HepG2 (cell line): ENCODE measurements around the gene CRKL. TPM values are rescaled to one million over a fixed set of nuclear protein-coding genes. Genes with fewer than 3 reads are reported as not detected.
A peak's percentile ranks its signal among the peaks of the same experiment; 100 is the strongest.

ENCODE experiments used
- HDAC1 ChIP-seq: sonication (generic); formaldehyde crosslinking; IDR thresholded peaks from 2 replicates; pipeline ENCODE4 v1.5.1; 2020; ENCODE audit warnings: mild to moderate bottlenecking, missing genetic modification reagents
- KAT2B ChIP-seq: fragments of 150-350 bp; IDR thresholded peaks from 2 replicates; pipeline ENCODE4 v1.6.1; 2014; ENCODE audit warnings: low read depth, low read length, borderline replicate concordance
- KAT8 ChIP-seq: IDR thresholded peaks from 2 replicates; pipeline ENCODE4 v1.6.1; 2016; ENCODE audit warnings: missing genetic modification reagents, missing compliant biosample characterization
- RAD51 ChIP-seq: fragments of 450-650 bp; IDR thresholded peaks from 2 replicates; pipeline ENCODE4 v1.6.1; 2016; ENCODE audit warnings: borderline replicate concordance
- TBP ChIP-seq: sonication (generic); formaldehyde crosslinking; IDR thresholded peaks from 2 replicates; pipeline ENCODE4 v1.5.0; 2020; ENCODE audit warnings: missing genetic modification reagents
- ZFP82 ChIP-seq: sonication (generic); formaldehyde crosslinking; IDR thresholded peaks from 2 replicates; pipeline ENCODE4 v1.5.1; 2020; ENCODE audit warnings: mild to moderate bottlenecking, missing genetic modification reagents, borderline replicate concordance
- ZKSCAN8 ChIP-seq: IDR thresholded peaks from 2 replicates; pipeline ENCODE4 v1.6.1; 2016; ENCODE audit warnings: borderline replicate concordance, missing genetic modification reagents, missing compliant biosample characterization
- ZMYM2 ChIP-seq: sonication (generic); formaldehyde crosslinking; IDR thresholded peaks from 2 replicates; pipeline ENCODE4 v1.8.0; 2022; ENCODE audit warnings: mild to moderate bottlenecking, missing genetic modification reagents
- ZNF160 ChIP-seq: sonication (generic); formaldehyde crosslinking; IDR thresholded peaks from 2 replicates; pipeline ENCODE4 v1.8.0; 2022; ENCODE audit warnings: mild to moderate bottlenecking, inconsistent platforms, missing genetic modification reagents
- ZNF232 ChIP-seq: sonication (generic); formaldehyde crosslinking; IDR thresholded peaks from 2 replicates; pipeline ENCODE4 v1.4.0; 2020; ENCODE audit warnings: missing genetic modification reagents, borderline replicate concordance
- ZNF446 ChIP-seq: sonication (generic); formaldehyde crosslinking; IDR thresholded peaks from 2 replicates; pipeline ENCODE4 v1.5.0; 2020; ENCODE audit warnings: mild to moderate bottlenecking, missing genetic modification reagents
- ZNF570 ChIP-seq: sonication (generic); formaldehyde crosslinking; IDR thresholded peaks from 2 replicates; pipeline ENCODE4 v1.4.0; 2020; ENCODE audit warnings: mild to moderate bottlenecking, missing genetic modification reagents, borderline replicate concordance
- ZNF703 ChIP-seq: sonication (generic); formaldehyde crosslinking; IDR thresholded peaks from 2 replicates; pipeline ENCODE4 v1.5.1; 2020; ENCODE audit warnings: missing genetic modification reagents, mild to moderate bottlenecking, moderate library complexity, borderline replicate concordance
- ZNF775 ChIP-seq: sonication (generic); formaldehyde crosslinking; IDR thresholded peaks from 2 replicates; pipeline ENCODE4 v1.4.0; 2020; ENCODE audit warnings: missing genetic modification reagents, mild to moderate bottlenecking, moderate library complexity, borderline replicate concordance
- ZNF83 ChIP-seq: sonication (generic); formaldehyde crosslinking; IDR thresholded peaks from 2 replicates; pipeline ENCODE4 v1.4.0; 2020; ENCODE audit warnings: missing genetic modification reagents, mild to moderate bottlenecking, borderline replicate concordance
- ZSCAN30 ChIP-seq: sonication (generic); formaldehyde crosslinking; IDR thresholded peaks from 2 replicates; pipeline ENCODE4 v1.5.0; 2020; ENCODE audit warnings: mild to moderate bottlenecking, missing genetic modification reagents
- ZSCAN31 ChIP-seq: sonication (generic); formaldehyde crosslinking; IDR thresholded peaks from 2 replicates; pipeline ENCODE4 v1.5.0; 2020; ENCODE audit warnings: low read depth, mild to moderate bottlenecking, missing genetic modification reagents
- polyA plus RNA-seq, 8 experiments: library from polyadenylated mRNA; depleted of rRNA in 3 of 8; stranded (reverse) in 7 of 8; unstranded in 1 of 8; fragments of >200 nt; fragmentation: Illumina TruSeq in 4 of 8; extraction: Trizol in 4 of 8; gene quantifications; 2 replicates each; pipeline versions ENCODE4 v1.2.1 to v1.2.3, GENCODE V29; 2011 to 2016; ENCODE audit warnings: low read depth in 4 of 8, missing spikeins in 1 of 8, mixed read lengths in 1 of 8; ENCODE audit not compliant: insufficient read depth in 1 of 8
- total RNA-seq, 5 experiments: library from RNA; depleted of rRNA; stranded (reverse); fragments of >200 nt; fragmentation: Illumina TruSeq; extraction: Trizol; gene quantifications; 2 replicates each; pipeline ENCODE4 v1.2.3, GENCODE V29; 2016; ENCODE audit warnings: low read depth in 1 of 5
- TF ChIP-seq, protein P1 (sequence below): sonication (generic); formaldehyde crosslinking; IDR thresholded peaks from 2 replicates; pipeline ENCODE4 v1.5.0; 2020; ENCODE audit warnings: missing genetic modification reagents
- TF ChIP-seq, protein P2 (sequence below): sonication (generic); formaldehyde crosslinking; conservative IDR thresholded peaks from 2 replicates; pipeline ENCODE4 v1.4.0; 2020; ENCODE audit warnings: mild to moderate bottlenecking, missing genetic modification reagents, moderate library complexity
- TF ChIP-seq, protein P3 (sequence below): sonication (generic); formaldehyde crosslinking; IDR thresholded peaks from 2 replicates; pipeline ENCODE4 v1.4.0; 2020; ENCODE audit warnings: missing genetic modification reagents
- TF ChIP-seq, protein P4 (sequence below), 2 experiments: sonication (generic) in 1 of 2; formaldehyde crosslinking in 1 of 2; IDR thresholded peaks; 2 replicates each; pipeline versions ENCODE4 v1.4.0 to v1.6.1; 2018 to 2020; ENCODE audit warnings: missing genetic modification reagents in 2 of 2, borderline replicate concordance in 1 of 2, low read depth in 1 of 2, mild to moderate bottlenecking in 1 of 2, missing biosample characterization in 1 of 2

The CRKL gene
- total and polyA plus RNA-seq, 2 of the 13 experiments (the other 11 are each of a cell fraction or from before 2014, with no cell fraction given) = 37.4 to 60.6 TPM

DNA sequence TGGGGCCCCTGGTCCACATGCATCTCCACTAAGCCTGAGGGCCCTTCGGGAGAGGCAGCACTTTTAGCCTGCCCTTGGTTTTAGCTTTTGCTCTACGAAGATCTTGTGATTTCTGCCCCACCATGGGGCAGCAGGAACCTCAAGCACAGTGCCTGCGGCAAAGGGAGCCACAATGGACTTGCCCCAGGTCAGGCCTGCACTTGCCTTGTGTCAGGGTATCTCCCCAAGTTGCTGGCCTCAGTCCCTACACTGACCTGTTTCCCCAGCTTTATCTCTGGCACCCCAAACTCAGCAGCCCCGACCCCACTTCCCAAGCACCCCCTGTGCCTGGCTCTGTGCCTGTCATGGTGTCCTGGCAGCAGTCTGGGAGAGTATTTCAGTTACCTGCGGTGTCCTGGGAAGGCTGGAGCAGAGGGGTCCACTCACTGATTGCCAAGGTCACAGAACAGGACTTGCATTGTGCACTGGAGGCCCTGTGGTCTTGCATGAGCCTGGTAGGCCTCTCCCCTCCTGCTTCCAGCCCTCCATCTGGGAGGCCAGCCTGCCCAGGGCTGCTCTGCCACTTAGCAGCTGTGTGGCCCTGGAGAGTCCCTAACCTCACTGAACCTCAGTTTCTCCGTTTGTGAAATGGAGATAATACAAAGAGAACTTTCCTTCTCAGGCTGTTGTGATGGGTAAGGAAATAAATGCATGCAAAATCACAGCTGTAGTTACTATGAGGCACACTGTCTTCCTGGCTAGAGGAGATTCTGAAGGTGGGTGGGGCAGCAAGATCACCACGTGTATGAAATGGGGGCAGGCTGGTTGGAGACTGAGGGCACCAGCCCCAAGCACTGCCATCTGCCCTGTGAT is 46.2 kb downstream of the CRKL start (continued):
- TF ChIP-seq ZNF232 (CRISPR knock-in tag) = no peak
- peak; percentile 62 for TF ChIP-seq KAT8 (CRISPR knock-in tag)
- TF ChIP-seq ZNF775 = no peak
- TF ChIP-seq ZNF83 = no peak
- no peak for TF ChIP-seq ZSCAN30 (CRISPR knock-in tag)
- TF ChIP-seq, protein P1, sequence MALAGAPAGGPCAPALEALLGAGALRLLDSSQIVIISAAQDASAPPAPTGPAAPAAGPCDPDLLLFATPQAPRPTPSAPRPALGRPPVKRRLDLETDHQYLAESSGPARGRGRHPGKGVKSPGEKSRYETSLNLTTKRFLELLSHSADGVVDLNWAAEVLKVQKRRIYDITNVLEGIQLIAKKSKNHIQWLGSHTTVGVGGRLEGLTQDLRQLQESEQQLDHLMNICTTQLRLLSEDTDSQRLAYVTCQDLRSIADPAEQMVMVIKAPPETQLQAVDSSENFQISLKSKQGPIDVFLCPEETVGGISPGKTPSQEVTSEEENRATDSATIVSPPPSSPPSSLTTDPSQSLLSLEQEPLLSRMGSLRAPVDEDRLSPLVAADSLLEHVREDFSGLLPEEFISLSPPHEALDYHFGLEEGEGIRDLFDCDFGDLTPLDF (CRISPR knock-in tag) = no peak
- TF ChIP-seq ZNF160 = no peak
- TF ChIP-seq ZMYM2 (CRISPR knock-in tag) = peak; percentile 57; the same call in 1 of the 2 replicates
- TF ChIP-seq KAT2B = no peak
- TF ChIP-seq, protein P2, sequence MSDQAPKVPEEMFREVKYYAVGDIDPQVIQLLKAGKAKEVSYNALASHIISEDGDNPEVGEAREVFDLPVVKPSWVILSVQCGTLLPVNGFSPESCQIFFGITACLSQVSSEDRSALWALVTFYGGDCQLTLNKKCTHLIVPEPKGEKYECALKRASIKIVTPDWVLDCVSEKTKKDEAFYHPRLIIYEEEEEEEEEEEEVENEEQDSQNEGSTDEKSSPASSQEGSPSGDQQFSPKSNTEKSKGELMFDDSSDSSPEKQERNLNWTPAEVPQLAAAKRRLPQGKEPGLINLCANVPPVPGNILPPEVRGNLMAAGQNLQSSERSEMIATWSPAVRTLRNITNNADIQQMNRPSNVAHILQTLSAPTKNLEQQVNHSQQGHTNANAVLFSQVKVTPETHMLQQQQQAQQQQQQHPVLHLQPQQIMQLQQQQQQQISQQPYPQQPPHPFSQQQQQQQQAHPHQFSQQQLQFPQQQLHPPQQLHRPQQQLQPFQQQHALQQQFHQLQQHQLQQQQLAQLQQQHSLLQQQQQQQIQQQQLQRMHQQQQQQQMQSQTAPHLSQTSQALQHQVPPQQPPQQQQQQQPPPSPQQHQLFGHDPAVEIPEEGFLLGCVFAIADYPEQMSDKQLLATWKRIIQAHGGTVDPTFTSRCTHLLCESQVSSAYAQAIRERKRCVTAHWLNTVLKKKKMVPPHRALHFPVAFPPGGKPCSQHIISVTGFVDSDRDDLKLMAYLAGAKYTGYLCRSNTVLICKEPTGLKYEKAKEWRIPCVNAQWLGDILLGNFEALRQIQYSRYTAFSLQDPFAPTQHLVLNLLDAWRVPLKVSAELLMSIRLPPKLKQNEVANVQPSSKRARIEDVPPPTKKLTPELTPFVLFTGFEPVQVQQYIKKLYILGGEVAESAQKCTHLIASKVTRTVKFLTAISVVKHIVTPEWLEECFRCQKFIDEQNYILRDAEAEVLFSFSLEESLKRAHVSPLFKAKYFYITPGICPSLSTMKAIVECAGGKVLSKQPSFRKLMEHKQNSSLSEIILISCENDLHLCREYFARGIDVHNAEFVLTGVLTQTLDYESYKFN = peak; percentile 80
- no peak for TF ChIP-seq TBP (CRISPR knock-in tag)
- no peak for TF ChIP-seq ZNF703 (CRISPR knock-in tag)
- TF ChIP-seq ZNF446 (CRISPR knock-in tag) = no peak
- TF ChIP-seq ZNF570 = no peak
- TF ChIP-seq ZFP82 (CRISPR knock-in tag) = 0 out of 2 replicates have a peak, but pooled peaks have one; percentile 11
- no peak for TF ChIP-seq ZSCAN31
- TF ChIP-seq, protein P3, sequence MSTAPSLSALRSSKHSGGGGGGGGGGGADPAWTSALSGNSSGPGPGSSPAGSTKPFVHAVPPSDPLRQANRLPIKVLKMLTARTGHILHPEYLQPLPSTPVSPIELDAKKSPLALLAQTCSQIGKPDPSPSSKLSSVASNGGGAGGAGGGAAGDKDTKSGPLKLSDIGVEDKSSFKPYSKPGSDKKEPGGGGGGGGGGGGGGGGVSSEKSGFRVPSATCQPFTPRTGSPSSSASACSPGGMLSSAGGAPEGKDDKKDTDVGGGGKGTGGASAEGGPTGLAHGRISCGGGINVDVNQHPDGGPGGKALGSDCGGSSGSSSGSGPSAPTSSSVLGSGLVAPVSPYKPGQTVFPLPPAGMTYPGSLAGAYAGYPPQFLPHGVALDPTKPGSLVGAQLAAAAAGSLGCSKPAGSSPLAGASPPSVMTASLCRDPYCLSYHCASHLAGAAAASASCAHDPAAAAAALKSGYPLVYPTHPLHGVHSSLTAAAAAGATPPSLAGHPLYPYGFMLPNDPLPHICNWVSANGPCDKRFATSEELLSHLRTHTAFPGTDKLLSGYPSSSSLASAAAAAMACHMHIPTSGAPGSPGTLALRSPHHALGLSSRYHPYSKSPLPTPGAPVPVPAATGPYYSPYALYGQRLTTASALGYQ (CRISPR knock-in tag) = no peak
- no peak for TF ChIP-seq RAD51
- TF ChIP-seq, protein P4, sequence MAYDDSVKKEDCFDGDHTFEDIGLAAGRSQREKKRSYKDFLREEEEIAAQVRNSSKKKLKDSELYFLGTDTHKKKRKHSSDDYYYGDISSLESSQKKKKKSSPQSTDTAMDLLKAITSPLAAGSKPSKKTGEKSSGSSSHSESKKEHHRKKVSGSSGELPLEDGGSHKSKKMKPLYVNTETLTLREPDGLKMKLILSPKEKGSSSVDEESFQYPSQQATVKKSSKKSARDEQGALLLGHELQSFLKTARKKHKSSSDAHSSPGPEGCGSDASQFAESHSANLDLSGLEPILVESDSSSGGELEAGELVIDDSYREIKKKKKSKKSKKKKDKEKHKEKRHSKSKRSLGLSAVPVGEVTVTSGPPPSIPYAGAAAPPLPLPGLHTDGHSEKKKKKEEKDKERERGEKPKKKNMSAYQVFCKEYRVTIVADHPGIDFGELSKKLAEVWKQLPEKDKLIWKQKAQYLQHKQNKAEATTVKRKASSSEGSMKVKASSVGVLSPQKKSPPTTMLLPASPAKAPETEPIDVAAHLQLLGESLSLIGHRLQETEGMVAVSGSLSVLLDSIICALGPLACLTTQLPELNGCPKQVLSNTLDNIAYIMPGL (CRISPR knock-in tag; IDR thresholded peaks at IDR 0.05; ENCODE audit: borderline replicate concordance in 1 of 2, low read depth in 1 of 2) = peak in 1 of 2 experiments; percentile 61; a peak in 2 of 4 replicates
- TF ChIP-seq HDAC1 (CRISPR knock-in tag) = peak; percentile 71
- no peak for TF ChIP-seq ZKSCAN8 (CRISPR knock-in tag)
